WTC11 (cell line): ENCODE results near the gene AMBRA1. TPM values are rescaled to one million over a fixed set of nuclear protein-coding genes. Genes with fewer than 3 reads are reported as not detected.

ENCODE experiments used
- ATAC-seq: fragments of 200-7000 bp; cut with Tn5 transposase; 2 replicates; pipeline ENCODE4 v1.10.0; 2021; ENCODE audit warnings: mild to moderate bottlenecking, moderate library complexity
- CTCF ChIA-PET: fragments of 300-600 bp; sonication (Branson Sonifier 250); formaldehyde crosslinking; loops from one replicate; lab custom pipeline; 2021; ENCODE audit warnings: antibody characterized with exemption; lab: Charles Lee
- POLR2A ChIA-PET: fragments of 350-600 bp; sonication (Branson Sonifier 250); formaldehyde crosslinking; loops from one replicate; lab custom pipeline; 2021; ENCODE audit warnings: antibody characterized with exemption; lab: Charles Lee
- DNase-seq: peaks from one replicate; pipeline ENCODE4 v3.0.0; 2021; ENCODE audit warnings: low spot score
- H3K27ac Mint-ChIP-seq: 2 replicates; pipeline ENCODE4 v1.8.0; 2021; ENCODE audit warnings: mixed read lengths
- H3K27me3 Mint-ChIP-seq: 2 replicates; pipeline ENCODE4 v1.8.0; 2021; ENCODE audit warnings: low read depth, mild to moderate bottlenecking, moderate library complexity, mixed read lengths
- H3K36me3 Mint-ChIP-seq: 2 replicates; pipeline ENCODE4 v1.8.0; 2021; ENCODE audit warnings: mixed read lengths
- H3K4me1 Mint-ChIP-seq: 2 replicates; pipeline ENCODE4 v1.8.0; 2022; ENCODE audit warnings: mixed read lengths
- H3K4me3 Mint-ChIP-seq: 2 replicates; pipeline ENCODE4 v1.8.0; 2021; ENCODE audit warnings: mild to moderate bottlenecking, moderate library complexity, mixed read lengths
- H3K9me3 Mint-ChIP-seq: 2 replicates; pipeline ENCODE4 v1.8.0; 2021; ENCODE audit warnings: mixed read lengths
- ATF1 ChIP-seq: sonication (generic); formaldehyde crosslinking; IDR thresholded peaks from 2 replicates; pipeline ENCODE4 v1.8.1; 2023; ENCODE audit warnings: mild to moderate bottlenecking, moderate library complexity, missing genetic modification reagents
- CBFB ChIP-seq: sonication (generic); formaldehyde crosslinking; IDR thresholded peaks from 2 replicates; pipeline ENCODE4 v1.8.1; 2022; ENCODE audit warnings: mild to moderate bottlenecking, low read depth, missing genetic modification reagents
- CREM ChIP-seq: sonication (generic); formaldehyde crosslinking; IDR thresholded peaks from 2 replicates; pipeline ENCODE4 v1.8.1; 2022; ENCODE audit warnings: mild to moderate bottlenecking, missing genetic modification reagents, moderate library complexity
- EMX1 ChIP-seq: fragments of 250-450 bp; sonication (Bioruptor Pico); IDR thresholded peaks from 2 replicates; pipeline ENCODE4 v1.8.0; 2021; ENCODE audit warnings: mild to moderate bottlenecking
- JAZF1 ChIP-seq: fragments of 250-450 bp; sonication (Bioruptor Pico); IDR thresholded peaks from 2 replicates; pipeline ENCODE4 v1.9.0; 2021; ENCODE audit warnings: moderate library complexity, mild to moderate bottlenecking, inconsistent platforms
- MXD4 ChIP-seq: fragments of 250-450 bp; sonication (Bioruptor Pico); IDR thresholded peaks from 2 replicates; pipeline ENCODE4 v1.8.0; 2021; ENCODE audit warnings: mild to moderate bottlenecking, moderate library complexity, borderline replicate concordance
- PRRX2 ChIP-seq: fragments of 250-450 bp; sonication (Bioruptor Pico); IDR thresholded peaks from 2 replicates; pipeline ENCODE4 v1.8.0; 2021; ENCODE audit warnings: mild to moderate bottlenecking
- RELA ChIP-seq: sonication (generic); formaldehyde crosslinking; IDR thresholded peaks from 2 replicates; pipeline ENCODE4 v1.8.1; 2022; ENCODE audit warnings: missing genetic modification reagents, mild to moderate bottlenecking, borderline replicate concordance
- TEAD1 ChIP-seq: sonication (generic); formaldehyde crosslinking; IDR thresholded peaks from 2 replicates; pipeline ENCODE4 v1.8.0; 2022; ENCODE audit warnings: mild to moderate bottlenecking, missing genetic modification reagents
- ZNF232 ChIP-seq: sonication (generic); formaldehyde crosslinking; IDR thresholded peaks from 2 replicates; pipeline ENCODE4 v1.8.0; 2022; ENCODE audit warnings: mild to moderate bottlenecking, missing genetic modification reagents
- ZNF423 ChIP-seq: fragments of 250-450 bp; sonication (Bioruptor Pico); IDR thresholded peaks from 2 replicates; pipeline ENCODE4 v2.1.2; 2022; ENCODE audit warnings: mild to moderate bottlenecking, moderate library complexity
- total RNA-seq: library from RNA; stranded (reverse); gene quantifications from 3 replicates; pipeline ENCODE4 v1.2.3, GENCODE V29; 2021
- TF ChIP-seq, protein P1 (sequence below): sonication (generic); formaldehyde crosslinking; IDR thresholded peaks from 2 replicates; pipeline ENCODE4 v1.8.1; 2023; ENCODE audit warnings: mild to moderate bottlenecking, missing genetic modification reagents, moderate library complexity
- TF ChIP-seq, protein P2 (sequence below): sonication (generic); formaldehyde crosslinking; IDR thresholded peaks from 2 replicates; pipeline ENCODE4 v1.8.1; 2023; ENCODE audit warnings: mild to moderate bottlenecking, missing genetic modification reagents
- TF ChIP-seq, protein P3 (sequence below): sonication (generic); formaldehyde crosslinking; IDR thresholded peaks from 2 replicates; pipeline ENCODE4 v1.8.0; 2022; ENCODE audit warnings: mild to moderate bottlenecking, missing genetic modification reagents
- TF ChIP-seq, protein P4 (sequence below): sonication (generic); formaldehyde crosslinking; conservative IDR thresholded peaks from 2 replicates; pipeline ENCODE4 v1.8.1; 2023; ENCODE audit warnings: mild to moderate bottlenecking, low read depth, missing genetic modification reagents, moderate library complexity
- TF ChIP-seq, protein P5 (sequence below): sonication (generic); formaldehyde crosslinking; IDR thresholded peaks from 2 replicates; pipeline ENCODE4 v1.8.1; 2022; ENCODE audit warnings: mild to moderate bottlenecking, moderate library complexity, missing genetic modification reagents
- TF ChIP-seq, protein P6 (sequence below): sonication (generic); formaldehyde crosslinking; IDR thresholded peaks from 2 replicates; pipeline ENCODE4 v1.8.1; 2022; ENCODE audit warnings: missing genetic modification reagents, borderline replicate concordance

AMBRA1 gene
- total RNA-seq, 1 experiment from 2014 or later = 35.0 TPM

DNA sequence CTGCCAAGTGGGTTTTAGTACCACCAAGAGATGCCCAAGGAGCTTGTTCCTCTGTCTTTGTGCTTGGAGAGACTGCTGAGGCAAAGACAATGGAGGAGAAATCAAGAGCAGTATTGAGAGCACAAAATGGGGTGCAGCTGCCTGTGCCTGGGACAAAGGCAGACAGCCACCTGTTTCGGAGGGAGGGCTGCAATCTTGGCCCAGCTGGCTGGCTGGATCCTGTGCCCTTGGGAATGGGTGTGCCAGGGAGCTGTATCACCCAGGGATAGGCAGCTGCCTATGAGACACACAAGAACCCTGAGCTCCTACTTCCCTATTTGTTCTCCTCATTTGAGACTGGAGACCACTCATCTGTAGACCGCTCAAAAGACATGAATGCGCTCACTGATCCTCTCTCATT is 178.9 kb downstream of the AMBRA1 start:
- CTCF ChIA-PET = interaction anchor here (0.9 to 1.2 kb wide), 2 partner anchors 23 to 32 kb away, joined by 3 to 4 read pairs; no protein-coding TSS in a partner anchor
- Mint-ChIP-seq H3K9me3 (no peaks in the 10 kb centered on the region), H3K36me3 (peaks cover 10% of the 10 kb centered on the region), H3K27ac (no peak overlapping the region), H3K4me1 (peaks cover 6% of the 10 kb centered on the region), H3K27me3 (no peaks in the 10 kb centered on the region), H3K4me3 (no peak overlapping the region)
- no peak for DNase-seq
- no peak for ATAC-seq
- TF ChIP-seq, protein P1, sequence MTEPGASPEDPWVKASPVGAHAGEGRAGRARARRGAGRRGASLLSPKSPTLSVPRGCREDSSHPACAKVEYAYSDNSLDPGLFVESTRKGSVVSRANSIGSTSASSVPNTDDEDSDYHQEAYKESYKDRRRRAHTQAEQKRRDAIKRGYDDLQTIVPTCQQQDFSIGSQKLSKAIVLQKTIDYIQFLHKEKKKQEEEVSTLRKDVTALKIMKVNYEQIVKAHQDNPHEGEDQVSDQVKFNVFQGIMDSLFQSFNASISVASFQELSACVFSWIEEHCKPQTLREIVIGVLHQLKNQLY (CRISPR knock-in tag) = no peak
- TF ChIP-seq PRRX2 (CRISPR knock-in tag) = no peak
- TF ChIP-seq, protein P2, sequence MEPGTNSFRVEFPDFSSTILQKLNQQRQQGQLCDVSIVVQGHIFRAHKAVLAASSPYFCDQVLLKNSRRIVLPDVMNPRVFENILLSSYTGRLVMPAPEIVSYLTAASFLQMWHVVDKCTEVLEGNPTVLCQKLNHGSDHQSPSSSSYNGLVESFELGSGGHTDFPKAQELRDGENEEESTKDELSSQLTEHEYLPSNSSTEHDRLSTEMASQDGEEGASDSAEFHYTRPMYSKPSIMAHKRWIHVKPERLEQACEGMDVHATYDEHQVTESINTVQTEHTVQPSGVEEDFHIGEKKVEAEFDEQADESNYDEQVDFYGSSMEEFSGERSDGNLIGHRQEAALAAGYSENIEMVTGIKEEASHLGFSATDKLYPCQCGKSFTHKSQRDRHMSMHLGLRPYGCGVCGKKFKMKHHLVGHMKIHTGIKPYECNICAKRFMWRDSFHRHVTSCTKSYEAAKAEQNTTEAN (CRISPR knock-in tag) = no peak
- TF ChIP-seq JAZF1 (CRISPR knock-in tag) = no peak
- TF ChIP-seq CREM (CRISPR knock-in tag) = no peak
- TF ChIP-seq, protein P3, sequence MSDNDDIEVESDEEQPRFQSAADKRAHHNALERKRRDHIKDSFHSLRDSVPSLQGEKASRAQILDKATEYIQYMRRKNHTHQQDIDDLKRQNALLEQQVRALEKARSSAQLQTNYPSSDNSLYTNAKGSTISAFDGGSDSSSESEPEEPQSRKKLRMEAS (CRISPR knock-in tag) = no peak
- no peak for TF ChIP-seq RELA
- no peak for TF ChIP-seq MXD4 (CRISPR knock-in tag)
- TF ChIP-seq, protein P4, sequence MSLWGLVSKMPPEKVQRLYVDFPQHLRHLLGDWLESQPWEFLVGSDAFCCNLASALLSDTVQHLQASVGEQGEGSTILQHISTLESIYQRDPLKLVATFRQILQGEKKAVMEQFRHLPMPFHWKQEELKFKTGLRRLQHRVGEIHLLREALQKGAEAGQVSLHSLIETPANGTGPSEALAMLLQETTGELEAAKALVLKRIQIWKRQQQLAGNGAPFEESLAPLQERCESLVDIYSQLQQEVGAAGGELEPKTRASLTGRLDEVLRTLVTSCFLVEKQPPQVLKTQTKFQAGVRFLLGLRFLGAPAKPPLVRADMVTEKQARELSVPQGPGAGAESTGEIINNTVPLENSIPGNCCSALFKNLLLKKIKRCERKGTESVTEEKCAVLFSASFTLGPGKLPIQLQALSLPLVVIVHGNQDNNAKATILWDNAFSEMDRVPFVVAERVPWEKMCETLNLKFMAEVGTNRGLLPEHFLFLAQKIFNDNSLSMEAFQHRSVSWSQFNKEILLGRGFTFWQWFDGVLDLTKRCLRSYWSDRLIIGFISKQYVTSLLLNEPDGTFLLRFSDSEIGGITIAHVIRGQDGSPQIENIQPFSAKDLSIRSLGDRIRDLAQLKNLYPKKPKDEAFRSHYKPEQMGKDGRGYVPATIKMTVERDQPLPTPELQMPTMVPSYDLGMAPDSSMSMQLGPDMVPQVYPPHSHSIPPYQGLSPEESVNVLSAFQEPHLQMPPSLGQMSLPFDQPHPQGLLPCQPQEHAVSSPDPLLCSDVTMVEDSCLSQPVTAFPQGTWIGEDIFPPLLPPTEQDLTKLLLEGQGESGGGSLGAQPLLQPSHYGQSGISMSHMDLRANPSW (CRISPR knock-in tag) = no peak
- POLR2A ChIA-PET = no interaction called here

DNA sequence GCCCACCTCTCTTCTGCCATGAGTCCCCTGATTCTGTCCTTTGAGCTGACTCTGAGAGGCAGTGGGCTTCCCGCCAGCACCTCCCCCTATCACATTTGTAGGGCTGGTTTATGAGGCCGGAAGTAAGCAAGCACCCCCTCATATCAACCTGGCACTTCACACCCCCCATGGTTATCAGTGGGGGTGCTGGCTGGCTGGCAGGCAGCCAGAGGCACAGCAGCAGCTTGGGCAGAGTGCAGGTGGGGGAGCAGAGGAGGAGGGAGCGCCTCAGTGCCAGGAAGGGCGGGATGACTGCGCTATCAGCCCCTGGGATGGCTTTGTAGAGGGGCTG is 179.4 kb downstream of the AMBRA1 start:
- no peak for ATAC-seq
- ChIA-PET POLR2A (no interaction called here), CTCF (interaction anchor here (0.9 to 1.2 kb wide), 2 partner anchors 22 to 31 kb away, joined by 3 to 4 read pairs; no protein-coding TSS in a partner anchor)
- Mint-ChIP-seq H3K36me3 (peaks cover 10% of the 10 kb centered on the region), H3K27me3 (no peaks in the 10 kb centered on the region), H3K27ac (0 out of 2 replicates have a peak overlapping the region, but pooled peaks have one; percentile 8), H3K4me3 (no peak overlapping the region), H3K9me3 (no peaks in the 10 kb centered on the region), H3K4me1 (peaks cover 6% of the 10 kb centered on the region)
- TF ChIP-seq, protein P5, sequence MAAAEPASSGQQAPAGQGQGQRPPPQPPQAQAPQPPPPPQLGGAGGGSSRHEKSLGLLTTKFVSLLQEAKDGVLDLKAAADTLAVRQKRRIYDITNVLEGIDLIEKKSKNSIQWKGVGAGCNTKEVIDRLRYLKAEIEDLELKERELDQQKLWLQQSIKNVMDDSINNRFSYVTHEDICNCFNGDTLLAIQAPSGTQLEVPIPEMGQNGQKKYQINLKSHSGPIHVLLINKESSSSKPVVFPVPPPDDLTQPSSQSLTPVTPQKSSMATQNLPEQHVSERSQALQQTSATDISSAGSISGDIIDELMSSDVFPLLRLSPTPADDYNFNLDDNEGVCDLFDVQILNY (CRISPR knock-in tag) = no peak
- TF ChIP-seq ZNF232 (CRISPR knock-in tag) = no peak
- TF ChIP-seq ATF1 (CRISPR knock-in tag) = no peak
- no peak for TF ChIP-seq CBFB (CRISPR knock-in tag)
- TF ChIP-seq, protein P6, sequence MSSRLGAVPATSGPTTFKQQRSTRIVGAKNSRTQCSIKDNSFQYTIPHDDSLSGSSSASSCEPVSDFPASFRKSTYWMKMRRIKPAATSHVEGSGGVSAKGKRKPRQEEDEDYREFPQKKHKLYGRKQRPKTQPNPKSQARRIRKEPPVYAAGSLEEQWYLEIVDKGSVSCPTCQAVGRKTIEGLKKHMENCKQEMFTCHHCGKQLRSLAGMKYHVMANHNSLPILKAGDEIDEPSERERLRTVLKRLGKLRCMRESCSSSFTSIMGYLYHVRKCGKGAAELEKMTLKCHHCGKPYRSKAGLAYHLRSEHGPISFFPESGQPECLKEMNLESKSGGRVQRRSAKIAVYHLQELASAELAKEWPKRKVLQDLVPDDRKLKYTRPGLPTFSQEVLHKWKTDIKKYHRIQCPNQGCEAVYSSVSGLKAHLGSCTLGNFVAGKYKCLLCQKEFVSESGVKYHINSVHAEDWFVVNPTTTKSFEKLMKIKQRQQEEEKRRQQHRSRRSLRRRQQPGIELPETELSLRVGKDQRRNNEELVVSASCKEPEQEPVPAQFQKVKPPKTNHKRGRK (CRISPR knock-in tag) = no peak
- no peak for TF ChIP-seq ZNF423
- TF ChIP-seq EMX1 (CRISPR knock-in tag) = no peak
- no peak for TF ChIP-seq JAZF1 (CRISPR knock-in tag)
- no peak for TF ChIP-seq TEAD1 (CRISPR knock-in tag)
- DNase-seq = no peak
